NCI-H2227 treated with DMSO at 0.1 percent for 48 hours (cell line): ENCODE results near the gene SPATA13.
"Not testable (repeated sequence)": the region's sequence is repeated elsewhere in the genome, so short reads cannot be mapped to it uniquely, and the experiment has no call there.

Experiments
- DNase-seq: peaks from one replicate; lab custom pipeline; 2025; lab: John Stamatoyannopoulos, UW

Gene SPATA13

DNA sequence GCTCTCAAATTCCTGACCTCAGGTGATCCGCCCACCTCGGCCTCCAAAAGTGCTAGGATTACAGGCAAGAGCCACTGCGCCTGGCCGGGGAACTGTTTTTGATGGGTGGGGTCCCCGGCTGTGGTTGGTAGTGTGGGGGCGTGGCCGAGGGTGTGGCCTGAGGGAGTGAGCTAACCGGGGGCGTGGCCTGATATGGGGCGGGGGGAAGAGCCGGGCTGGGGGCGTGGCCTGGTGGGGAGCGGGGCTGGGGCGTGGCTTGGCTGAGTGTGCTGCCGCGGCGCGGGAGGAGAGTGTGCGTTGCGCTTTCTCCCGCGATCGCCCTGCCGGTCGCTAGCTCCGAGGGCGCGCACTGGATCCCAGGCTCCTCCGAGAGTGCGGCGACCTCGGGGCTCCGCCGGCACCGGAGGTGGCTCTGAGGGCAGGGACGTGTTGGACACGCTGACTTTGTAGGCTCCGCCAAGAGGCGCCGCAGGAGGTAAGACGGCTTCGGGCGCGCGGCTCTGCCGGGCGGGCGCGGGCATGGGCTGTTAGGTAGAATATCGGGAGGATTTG lies at the start of gene SPATA13:
SPATA13 (plus strand) TSS at position 263 of the 552 bp plus-strand sequence. CDS start 62,210 bp downstream, outside the sequence.
- peak; percentile 89 for DNase-seq

- no peak for DNase-seq
Measured at GRCh38 chr13:24112791-24113190, 47.7 kb upstream of the SPATA13 start.

GRCh38 chr13:24115671-24116070 lies 44.8 kb upstream of the SPATA13 start:
- no peak for DNase-seq

GRCh38 chr13:24116131-24116530 lies 44.4 kb upstream of the SPATA13 start:
- no peak for DNase-seq

DNA sequence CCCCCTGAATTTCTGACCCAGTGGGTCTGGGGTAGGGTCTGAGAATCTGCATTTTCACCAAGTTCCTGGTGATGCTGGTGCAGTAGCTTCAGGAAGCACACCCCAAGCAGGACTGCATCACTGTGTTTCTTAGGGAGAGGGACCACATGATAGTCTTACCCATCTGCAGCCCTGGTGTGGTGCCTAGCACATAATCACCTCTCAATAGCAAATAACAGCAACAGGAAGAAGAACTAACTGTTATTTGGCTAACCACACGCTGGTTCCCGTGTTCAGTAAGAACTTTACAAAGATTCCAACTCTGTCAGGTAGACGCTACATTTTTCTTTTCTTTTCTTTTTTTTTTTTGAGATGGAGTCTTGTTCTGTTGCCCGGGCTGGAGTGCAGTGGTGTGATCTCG lies 41.9 kb upstream of the SPATA13 start:
- no peak for DNase-seq

DNA sequence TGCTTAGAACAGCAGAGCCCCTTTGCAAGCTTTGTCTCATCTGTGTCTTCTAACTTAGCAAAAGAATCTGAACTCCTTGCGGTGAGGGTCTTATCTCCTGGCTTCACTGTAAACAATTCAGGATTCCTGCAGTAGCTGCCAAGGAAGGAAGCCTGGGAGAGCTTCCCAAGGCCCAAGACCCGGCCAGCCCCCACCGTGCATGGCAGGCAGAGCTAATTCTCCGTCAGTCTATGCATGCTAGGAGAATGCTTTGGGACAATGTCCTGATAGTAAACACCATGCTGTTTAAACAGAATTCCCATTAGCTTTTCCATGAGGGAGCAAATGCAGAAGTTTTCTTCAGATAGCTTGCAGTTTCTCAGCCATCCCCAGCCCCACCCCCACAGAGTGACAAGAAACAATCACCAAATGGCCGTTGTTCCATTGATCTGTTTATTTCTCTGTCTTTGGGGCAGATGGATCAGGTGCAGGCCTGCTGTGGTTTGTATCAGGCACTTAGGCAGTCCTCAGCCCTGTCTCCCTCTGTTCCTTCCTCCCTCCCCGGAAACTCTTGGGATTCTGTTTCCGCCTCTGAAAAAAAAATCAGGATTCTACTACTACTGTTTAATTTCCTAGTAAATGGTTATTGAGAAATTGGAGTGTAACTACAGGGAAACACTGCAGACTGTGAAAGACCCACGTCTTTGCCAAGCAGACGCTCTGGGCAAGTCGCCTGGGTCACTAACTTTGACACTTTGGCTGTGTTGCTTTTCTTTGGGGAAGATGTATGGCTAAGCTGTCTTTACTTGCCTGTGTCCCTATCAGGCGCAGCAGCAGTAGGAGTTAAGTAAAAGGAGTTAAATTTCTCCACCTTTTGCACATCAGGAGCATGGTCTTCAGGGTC lies 40.7 kb upstream of the SPATA13 start:
- no peak for DNase-seq

DNA sequence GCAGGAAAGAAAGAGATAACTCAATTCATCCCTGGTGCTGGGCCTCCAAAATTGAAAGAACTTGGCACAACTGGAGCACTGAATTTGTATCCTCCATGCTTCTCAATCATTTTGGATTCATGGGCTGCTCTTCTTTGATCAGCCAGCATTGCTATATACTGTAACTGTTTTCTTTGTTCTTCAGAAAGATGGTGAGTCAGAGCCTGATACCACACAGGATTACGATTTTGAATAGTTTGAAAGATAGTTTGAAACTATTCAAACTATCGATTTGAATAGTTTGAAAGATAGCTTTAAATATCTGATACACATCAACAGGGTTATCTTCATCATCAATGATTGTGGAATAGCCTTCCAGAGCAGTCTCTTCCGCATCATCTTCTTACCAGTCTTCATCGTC lies 38.5 kb upstream of the SPATA13 start:
- not testable (repeated sequence) for DNase-seq

- DNase-seq = no peak
Measured at GRCh38 chr13:24122569-24122968, 38.0 kb upstream of the SPATA13 start.

GRCh38 chr13:24123761-24124160 lies 36.8 kb upstream of the SPATA13 start:
- DNase-seq = no peak

DNA sequence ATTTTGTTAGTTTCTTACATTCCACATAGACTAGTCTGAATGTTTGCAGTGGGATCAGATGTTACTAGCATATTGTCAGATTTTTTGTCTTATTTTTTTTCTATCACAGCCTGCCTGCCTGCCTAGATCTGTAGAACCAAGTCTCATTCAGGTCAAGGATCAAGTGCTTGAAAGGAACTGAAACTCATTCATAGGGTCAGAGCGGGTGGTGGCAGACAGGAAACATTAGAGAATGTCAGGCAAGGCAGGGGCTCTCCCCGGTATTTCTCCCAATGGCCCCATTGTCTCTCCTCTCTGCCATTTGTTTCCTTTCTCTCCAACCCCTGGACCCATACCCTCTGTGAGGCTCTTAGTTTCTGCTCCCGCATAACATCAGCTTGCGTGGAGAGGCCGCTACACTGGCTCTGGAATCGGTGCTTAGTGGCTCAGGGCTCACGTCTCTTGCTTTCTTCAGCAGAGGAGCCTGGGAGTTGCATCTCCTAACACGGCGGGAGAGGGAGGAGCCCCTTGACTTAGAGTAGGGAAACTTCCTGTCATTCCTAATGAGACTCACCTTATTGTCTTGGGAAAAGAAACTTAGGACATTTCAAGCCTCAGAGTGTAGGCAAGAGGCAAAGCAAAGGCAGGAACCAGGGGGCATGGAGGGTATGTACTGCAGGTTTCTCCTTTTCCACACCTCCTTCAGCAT lies 35.6 kb upstream of the SPATA13 start:
- peak; percentile 41 for DNase-seq

GRCh38 chr13:24127116-24127631 lies 33.3 kb upstream of the SPATA13 start:
- no peak for DNase-seq

DNA sequence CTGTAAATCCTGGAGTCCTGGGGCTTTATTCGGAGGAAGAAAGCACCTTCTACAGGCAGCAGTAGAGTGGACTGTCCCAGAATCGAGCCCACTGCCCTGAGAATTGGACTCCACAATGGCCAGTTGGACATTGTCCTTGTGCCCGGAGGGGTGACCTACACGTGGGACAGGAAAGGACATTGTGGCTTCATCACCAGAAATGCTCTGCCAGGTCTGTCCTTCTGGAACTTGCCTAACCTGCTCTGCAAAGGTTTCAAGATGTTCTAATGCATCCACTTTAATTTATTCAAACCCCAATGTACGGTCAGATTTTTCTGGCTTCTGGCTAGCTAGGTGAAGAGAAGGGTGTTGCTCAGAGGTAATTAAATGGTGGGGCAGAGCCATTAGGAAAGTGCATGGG lies 32.4 kb upstream of the SPATA13 start:
- DNase-seq = no peak

DNA sequence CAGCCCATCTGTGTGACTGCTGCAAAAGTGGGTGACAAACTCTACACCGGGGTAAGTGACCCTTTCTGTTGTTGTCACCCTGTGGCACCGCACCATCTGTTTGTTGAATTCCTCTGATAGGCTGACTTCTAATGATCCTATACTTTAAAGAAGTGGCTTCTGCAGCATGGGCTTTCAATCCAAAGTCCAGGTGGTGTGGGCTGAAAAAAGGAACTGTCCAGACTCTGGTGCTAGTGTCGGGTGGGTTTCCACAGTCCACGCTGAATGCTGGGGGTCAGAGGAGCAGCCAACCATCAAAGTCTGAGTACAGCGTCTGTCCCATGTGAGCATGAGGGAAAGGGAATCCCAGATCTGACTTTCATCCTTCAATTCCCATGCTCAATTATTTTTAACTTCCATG lies 31.6 kb upstream of the SPATA13 start:
- no peak for DNase-seq

DNA sequence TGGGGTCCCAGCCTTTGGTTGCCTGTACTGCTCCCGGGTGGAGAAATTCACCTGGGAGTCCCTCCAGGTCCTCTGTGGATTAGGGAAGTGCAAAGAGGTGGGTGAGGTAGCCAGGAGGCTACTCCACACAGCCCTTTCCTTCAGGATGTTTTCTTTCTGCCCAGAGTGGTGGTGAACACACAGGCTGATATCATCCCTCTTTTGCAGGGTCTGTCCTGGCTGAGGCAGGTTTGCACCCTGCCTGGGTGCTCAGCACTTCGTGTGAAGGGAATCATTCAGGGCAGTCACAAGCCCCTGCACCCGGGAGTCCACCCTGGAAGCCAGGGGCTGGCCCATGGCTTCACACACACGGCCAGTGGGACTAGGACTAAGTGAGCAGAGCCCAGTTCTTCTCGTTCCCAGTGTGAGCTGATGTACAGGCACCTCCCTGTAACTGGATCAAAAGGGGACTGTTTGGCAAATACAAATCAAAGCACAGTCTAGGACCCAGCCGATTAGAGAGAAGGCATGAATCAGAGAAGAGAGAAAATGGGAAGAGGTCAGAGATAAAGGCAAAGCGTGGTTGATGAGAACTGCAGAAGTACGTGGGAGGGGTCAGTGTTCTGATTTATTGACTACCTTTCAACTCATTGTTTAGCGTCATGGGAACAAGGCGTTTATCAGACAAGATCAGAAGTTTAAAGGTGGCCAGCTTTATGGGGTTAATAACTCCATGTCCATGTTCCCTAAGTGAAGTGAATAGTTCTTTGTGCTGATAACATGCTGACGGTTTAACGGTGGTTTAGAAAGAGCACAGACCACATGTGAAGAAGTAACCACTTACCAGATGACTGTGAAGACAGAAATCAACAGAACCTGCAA lies 30.4 kb upstream of the SPATA13 start:
- DNase-seq = peak; percentile 19

DNA sequence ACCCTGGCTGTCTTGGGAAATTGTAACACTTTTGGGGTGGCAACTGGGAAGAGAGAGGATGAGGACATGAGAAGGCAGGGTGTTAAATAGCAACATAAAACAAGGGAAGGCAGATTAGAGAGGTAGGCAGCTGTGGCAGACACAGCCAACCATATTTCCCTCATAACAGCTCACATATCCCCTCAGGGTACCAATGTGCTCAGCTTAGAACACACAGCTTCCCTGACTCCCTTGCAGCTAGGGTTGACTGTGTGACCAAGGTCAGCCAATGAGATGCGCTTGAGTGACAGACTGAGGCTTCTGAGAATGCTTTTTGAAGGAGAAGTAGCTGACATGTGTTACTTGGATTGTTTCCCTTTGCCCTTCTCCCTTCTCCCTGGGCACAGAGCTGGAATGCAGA lies 28.8 kb upstream of the SPATA13 start:
- no peak for DNase-seq

- no peak for DNase-seq
Measured at GRCh38 chr13:24133021-24133795, 27.3 kb upstream of the SPATA13 start.

DNA sequence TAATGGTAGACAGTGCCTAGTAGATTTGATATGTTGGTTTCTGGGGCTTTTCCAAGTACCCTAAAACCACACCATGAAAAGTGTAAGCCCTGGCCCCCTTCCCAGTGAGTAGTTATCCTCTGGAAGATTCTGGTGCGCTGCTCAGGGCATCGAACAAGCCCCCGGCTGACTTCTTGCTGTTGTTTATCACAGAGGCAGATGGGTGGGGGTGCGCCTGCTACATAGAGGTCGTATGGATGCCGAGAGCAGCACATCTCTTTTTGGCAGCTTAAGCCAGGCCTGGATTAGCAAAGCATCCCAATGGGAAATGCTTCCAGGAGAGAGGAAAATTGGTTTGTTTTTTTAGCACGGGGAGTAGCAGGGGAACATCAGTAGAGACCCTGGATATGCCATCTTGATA lies 26.3 kb upstream of the SPATA13 start:
- no peak for DNase-seq

GRCh38 chr13:24134757-24135156 lies 25.8 kb upstream of the SPATA13 start:
- no peak for DNase-seq

DNA sequence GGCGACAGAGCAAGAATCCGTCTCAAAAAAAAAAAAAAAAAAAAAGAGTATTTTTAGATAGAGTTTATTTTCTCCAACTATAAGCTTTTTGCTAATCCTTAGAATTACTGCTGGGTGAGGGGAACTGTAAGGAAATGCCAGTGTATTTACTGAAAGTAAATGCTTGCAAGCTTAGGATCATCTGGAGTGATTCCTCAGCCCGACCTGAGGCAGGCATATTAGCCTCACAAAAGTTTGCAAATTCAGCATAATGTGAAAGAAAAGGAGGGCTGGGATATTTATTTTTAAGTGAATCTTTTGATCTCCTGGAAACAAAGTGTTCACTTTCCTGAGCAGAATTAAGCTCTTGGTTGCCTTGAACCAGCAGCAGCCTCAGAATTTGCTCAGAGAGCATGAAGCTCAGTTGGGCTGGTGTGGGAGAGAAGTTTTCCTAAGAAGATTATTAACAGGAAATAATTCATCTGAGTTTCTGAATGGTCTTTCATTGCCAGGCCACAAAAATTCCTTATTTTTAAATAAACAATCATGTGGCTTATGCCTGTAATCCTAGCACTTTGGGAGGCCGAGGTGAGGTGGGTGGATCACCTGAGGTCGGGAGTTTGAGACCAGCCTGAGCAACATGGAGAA lies 24.7 kb upstream of the SPATA13 start:
- DNase-seq = no peak

- no peak for DNase-seq
Measured at GRCh38 chr13:24138911-24139310, 21.6 kb upstream of the SPATA13 start.
